Ureter (tissue), 1 donor: Measurements from ENCODE around the gene OMA1. TPM values are rescaled to one million over a fixed set of nuclear protein-coding genes. Genes with fewer than 3 reads are reported as not detected.

Experiments
- DNase-seq: peaks from one replicate; pipeline ENCODE4 v3.0.0-alpha.2; 2020; ENCODE audit warnings: low spot score
- total RNA-seq: library from RNA; stranded (reverse); gene quantifications from one replicate; pipeline ENCODE4 v1.2.4, GENCODE V29; 2023
- donor health status: DM: yes; HTN: yes; CAD: no.

Gene OMA1
- total RNA-seq, 1 donor from 2014 or later, result 50.8 TPM

DNA sequence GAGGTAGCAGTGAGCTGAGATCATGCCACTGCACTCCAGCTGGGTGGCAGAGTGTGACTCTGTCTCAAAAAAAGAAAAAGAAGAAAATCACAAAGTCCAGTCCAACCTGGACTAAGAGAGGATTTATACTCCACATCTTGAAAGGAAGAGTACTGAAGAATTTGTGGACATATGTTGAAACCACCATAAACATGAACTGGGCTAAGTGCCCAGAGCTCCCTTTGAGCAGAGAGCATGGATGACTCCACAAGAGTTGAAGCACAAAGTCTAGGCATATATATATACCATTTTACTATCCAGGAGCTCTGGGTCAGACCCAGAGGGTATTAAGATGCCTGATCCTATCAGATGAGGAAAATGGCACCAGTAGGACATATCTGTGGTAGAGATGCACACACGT lies 86.6 kb downstream of the OMA1 start:
- no peak for DNase-seq

DNA sequence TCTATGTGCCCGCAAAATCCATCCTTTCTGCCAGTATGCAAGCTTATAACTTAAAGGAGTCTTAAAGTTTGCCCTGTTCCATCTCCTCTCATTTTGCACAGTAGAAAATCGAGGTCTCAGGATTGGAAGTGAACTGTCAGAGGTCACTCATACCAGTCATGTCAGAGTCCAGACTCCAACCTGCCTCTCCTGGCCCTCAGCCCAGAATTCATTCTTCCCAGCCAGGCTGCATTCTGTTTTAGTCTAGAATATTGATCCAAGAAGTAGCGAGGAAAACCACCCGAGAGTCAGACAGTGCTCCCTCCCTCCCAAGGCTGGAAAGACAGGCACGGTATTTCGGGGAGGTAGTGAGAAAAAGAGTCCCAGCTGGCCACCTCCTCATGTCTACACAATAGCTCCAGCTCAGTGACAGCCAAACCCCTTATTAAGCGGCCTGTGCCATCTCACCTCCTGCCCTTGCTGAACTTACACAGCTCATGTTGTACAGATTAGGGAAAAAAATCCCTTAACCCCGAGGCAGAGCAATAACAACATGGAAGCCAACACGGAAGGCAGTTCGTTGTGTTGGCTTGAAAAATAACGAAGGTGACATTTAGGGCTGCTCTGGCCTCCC lies 89.4 kb downstream of the OMA1 start:
- DNase-seq, result no peak

DNA sequence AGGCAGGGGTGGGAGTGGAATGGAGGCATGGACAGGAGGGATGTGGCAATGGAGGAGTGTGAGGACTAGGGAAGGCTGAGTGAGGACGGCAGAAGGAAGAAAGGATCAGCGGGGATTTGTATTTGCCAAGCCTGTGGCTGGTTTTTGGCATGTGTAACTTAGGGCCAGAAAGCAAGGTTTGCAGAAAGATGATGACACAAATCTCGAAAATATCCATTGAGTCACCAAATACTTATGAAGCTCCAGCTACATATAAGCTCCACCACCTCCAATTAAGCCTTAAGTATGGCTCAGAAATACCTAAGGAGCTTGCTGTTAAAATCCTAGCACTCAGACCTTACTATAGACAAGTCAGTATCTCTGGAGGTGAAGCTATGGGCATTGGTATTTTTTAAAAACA lies 90.1 kb downstream of the OMA1 start:
- DNase-seq, result no peak

DNA sequence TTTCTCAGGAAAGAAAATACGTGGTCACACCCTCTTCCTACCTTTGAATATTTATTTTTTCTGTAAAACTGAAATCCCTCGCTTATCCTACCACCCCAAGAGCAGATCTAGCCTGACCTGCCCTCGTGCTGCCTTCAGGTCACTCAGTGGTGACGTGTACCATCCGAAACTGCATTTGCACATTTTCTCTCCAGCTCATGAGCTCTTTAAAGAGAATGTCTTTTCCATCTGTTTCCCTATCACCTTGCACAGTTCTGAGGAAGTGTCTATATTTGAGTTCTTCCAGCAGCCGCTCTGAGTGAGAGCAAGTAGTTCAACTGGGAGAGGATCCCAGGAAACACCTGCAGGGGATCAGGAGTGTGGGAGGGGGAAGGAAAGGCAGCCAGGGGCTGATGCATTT lies 91.7 kb downstream of the OMA1 start:
- DNase-seq, result no peak

DNA sequence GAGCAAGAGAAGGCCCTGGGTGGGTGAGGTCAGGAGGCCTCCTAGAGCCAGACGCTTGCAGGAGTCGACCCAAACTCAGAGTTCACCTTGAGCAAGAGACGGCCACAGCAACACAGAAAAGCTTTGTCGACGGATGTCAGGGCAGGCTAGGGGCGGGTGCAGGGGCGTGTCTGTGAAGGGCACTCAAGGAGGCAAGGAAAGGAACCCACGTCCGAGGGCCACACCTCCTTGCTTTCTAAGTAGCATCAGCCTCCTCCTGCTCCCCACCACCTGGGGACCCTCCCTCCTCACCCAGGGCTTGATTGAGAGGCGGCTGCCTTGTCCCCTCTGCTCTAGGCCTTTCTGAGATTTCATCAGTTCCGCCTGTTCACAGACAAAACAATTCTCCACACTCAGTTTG lies 92.1 kb downstream of the OMA1 start:
- DNase-seq, result no peak

DNA sequence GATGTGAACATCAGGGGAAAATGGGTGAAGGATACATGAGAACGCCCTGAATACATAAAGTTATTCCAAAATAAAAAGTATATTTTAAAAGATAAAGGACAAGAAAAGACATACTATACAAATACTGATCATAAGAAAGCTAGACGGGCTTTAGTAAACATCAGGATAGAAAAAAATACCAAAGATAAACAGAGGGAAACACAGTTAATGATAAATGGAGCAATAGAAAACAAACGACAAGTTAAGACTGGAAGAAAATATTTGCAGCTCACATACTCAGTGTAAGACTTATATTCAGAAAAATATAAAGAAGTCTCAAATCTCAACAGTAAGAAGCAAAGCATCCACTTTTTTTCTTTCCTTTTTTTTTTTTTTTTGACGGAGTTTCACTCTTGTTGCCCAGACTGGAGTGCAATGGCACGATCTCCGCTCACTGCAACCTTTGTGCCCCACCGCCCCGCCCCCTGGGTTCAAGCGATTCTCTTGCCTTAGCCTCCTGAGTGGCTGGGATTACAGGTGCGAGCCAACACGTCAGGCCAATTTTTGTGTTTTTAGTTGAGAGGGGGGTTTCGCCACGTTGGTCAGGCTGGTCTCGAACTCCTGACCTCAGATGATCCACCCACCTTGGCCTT lies 94.8 kb downstream of the OMA1 start:
- DNase-seq, result no peak

DNA sequence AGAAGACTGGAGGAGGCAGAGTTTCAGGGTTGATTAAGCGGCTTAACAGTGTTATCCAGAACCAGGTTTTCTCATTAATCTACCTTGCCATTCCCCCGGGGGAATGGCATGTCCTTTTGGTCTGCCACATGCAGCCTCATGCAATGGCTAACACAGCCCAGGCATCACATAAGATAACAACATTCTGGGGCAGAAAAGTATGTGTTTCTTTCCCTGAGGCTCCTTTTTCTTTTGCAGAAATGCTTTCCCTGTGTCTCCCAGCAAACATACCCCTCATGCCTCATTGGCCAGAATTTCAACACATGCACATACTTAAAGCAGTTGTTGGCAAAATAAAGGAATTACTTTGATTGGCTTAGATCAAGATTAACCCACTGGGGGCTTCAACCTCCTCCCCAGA lies 98.6 kb downstream of the OMA1 start:
- no peak for DNase-seq

DNA sequence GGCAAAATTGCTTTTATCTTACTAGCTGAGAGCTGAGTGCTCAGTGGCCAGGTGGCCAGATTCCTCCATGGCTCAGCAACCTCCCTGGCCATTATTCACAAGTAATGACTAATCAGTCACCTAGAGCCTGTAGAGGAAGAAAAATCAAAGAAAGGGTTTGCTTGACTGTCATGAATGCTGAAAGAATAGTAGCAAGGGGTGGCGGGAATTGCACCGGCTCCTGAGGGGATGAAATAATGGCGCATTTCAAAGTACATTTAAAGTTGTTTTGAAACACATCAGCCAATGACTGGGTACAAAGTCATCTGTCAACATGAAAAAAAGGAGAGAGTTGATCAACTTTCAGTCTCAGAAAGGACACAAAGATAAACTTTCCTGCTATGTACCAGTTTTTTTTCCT lies 99.5 kb downstream of the OMA1 start:
- no peak for DNase-seq

DNA sequence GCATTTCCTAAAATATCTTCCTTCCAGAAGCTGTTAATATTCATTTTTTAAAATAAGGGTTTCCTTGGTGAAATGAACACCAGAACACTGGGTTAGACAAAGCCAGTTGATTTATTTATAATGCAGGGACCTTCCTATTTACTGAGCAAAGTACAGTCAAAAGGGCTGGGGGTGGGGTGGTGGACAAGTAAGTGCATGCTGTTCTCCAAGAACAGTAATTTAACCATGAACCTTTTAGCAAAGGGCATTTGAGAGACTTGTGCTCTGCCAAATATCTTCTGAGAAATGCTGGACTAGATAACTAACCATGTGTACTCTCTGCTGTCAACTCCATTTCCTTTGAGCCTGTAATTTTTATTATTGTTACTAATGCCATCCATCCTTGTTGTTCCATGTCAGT lies 100.2 kb downstream of the OMA1 start:
- no peak for DNase-seq

DNA sequence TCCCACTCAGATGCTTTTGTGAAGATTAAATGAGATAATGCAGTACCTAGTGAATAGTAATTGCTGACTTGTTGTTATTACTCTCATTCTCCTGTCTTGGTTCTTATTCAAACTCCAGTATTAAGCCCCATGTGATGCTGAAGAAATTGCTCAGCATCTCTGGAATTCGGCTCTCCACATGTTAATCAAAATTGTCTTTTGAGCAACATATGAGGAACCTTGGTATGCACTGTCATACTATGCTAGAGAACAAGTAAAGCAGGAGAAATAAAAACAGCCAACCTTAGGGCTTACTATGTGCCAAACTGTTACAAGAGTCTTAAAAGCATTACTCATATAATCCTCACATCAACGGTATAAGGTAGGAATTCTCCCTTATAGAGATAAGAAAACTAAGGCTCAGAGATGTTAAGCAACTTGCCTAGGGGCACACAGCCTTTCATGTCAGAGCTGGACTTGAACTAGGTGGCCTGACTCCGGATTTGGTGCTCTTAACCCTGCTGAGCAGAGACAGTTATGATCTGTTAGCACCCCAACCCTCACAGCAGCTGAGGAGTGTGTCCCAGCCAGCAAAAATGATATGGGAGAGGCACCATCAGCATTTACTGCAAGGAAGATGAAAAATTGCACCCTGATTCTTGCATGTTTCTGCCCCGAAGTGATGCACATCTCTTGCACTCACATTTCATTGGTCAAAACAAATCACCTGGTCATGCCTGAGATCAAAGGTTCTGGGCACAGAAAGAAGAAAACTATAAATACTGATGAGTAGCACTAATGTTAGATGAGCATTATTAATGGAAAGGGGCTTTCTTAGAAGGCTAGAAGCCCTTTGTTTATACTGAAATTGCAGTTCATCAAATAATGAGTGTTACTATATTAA lies 102.3 kb downstream of the OMA1 start:
- no peak for DNase-seq

DNA sequence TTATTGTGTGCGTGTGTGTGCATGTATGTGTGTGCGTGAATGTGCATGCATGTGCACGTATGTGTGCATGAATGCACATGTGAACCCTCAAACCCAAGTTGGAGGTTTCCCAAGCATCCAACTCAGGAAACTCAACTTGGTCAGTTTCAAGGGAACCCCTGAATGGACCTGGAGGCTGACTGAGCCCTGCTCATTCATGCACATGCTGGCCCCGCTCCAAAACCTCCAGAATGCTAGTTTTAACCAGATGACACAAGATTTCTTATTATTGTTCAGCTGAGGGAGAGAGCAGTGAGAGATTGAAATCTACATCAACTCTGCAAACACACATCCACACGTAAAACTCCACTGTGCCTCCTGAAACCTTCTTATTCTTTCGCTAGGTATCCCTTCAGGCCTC lies 104.4 kb downstream of the OMA1 start:
- no peak for DNase-seq

DNA sequence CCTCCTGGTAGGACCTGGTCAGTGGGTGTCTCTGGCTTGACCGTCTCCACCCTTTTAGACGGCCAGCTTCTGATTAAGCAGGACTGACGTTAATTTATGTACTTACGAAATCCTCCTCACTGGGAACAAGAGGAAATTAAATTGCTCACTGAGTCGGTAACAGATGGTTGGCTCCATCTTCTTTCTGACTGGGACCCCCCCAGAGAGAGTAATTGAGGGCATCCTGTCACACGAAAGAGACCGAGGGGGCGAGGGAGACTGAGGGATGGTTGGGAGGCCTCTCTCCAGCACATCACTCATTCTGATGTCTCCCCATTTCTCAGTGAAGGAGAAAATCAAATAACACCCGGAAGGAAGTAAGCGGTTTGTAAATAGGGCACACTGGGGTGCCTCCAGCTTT lies 104.8 kb downstream of the OMA1 start:
- DNase-seq, result no peak

DNA sequence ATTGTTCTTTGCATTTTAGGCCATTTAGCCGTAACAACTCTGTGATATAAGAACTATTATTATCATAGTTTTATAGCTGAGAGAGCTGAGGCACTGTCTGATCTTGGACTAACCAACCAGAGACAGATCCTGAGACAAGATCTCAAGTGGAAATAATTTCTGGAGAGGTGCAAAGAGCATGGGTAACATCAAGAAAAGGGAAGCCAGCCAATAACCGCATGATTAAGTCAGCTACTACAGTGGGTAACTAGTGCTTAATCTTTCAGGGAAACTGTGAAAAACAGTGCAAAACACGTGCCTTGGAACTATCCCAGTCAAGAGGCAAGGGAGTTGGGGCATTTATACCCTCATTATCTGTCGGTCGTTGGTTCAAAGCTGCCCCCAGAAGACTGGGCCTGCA lies 105.8 kb downstream of the OMA1 start:
- DNase-seq, result no peak

DNA sequence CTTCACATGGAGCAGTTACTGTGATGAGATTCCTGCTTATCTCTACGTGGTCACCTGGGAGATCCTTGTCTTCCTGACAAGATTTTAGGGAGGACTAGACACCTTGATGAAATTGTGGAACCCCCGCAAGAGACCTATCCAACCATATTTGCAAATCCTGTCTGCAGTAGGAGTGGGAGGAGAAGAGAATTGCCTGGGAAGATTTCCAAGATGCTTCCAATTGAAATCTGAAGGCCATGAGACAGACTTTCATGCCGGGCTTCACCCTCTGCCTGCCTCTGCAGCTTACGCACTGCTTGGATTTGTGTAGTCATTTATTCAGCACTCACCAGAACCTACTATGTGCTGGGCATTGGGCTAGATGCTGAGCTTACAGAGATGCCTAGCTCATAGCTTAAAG lies 106.6 kb downstream of the OMA1 start:
- DNase-seq, result no peak

DNA sequence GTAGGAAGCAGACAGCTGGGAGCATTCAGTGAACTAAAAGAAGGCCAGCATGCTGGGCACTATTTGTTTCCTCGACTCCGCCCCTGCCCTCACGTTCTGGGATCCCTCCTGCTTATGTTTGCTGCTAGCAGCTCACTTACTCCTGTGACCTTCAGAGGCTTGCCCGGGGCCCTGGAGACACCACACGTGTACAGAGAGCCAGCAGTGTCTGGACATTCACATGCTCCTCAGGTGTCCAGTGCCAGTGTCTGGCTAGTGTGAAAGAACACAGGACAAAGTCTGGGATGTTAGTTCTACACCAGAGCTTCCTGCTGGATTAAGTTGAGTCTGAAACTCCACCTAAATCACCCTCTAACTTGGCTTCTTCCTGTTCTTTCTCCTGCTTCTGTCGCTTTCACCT lies 108.1 kb downstream of the OMA1 start:
- DNase-seq, result no peak

DNA sequence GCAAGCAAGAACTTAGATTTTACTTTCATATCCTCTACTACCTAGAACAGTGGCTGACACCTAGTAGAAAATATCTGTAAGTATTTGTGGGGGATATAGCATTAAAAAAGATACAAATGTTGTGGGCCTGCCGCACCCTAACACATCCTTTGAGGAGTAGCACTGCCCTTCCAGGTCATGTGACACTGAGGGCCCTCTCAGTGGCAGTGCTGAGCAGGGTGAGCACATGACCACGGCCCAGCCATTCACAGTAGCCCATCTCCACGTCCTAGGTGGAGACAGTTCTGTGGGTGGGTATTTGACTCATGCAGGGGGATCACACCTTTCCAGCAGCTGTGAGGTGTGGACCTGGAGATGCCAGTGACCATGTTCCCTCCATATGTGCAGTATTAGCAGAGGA lies 108.9 kb downstream of the OMA1 start:
- DNase-seq, result no peak

DNA sequence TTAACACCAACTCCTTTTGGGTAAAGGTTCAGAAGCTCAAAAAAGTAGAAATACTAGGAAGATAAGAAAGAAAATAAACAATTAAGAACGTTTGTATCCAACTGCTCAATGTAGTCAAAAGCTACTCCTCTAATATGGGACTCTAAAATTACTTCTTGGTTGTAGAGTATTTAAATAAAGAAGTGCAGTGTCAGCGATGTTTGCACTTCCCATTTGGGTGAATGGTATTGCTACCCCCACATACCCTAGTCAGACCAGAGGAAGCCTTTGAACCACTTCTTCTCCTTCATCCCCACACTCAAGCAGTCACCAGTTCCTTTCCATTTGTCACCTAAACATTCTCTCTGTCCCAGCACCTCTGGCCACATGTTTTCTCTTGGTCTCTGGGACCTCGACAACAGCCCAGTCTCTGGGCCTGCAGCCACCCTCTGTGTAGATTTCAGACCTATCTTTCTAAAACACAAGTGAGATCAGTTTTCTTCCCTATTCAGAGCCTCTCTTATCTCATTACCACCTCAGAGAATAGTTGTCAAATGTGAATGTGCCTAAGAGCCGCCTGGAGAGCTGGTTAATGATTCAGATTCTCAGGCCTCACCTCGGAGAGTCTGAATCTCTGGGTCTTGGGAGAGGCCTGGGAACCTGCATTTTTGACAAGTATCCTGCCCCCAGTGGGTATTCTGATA lies 109.8 kb downstream of the OMA1 start:
- DNase-seq, result no peak

DNA sequence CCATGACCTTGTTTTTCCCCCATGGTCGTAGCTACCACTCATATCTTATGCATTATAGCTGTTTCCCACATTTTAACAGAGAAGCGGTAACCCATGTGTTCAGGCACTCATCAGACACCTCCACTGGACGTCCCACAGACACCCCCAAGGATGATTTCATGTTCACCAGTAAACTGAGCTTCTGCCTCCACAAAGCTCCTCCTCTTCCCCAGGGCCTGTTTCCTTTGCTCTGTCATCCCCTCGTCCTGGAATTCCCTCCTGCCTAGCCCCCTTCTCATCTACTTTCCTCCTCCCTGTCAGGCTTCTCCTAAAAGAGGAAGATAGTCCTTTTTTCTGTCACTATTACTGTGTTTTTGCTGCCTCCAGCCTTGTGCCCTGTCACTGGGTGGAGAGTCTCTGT lies 111.2 kb downstream of the OMA1 start:
- DNase-seq, result no peak

DNA sequence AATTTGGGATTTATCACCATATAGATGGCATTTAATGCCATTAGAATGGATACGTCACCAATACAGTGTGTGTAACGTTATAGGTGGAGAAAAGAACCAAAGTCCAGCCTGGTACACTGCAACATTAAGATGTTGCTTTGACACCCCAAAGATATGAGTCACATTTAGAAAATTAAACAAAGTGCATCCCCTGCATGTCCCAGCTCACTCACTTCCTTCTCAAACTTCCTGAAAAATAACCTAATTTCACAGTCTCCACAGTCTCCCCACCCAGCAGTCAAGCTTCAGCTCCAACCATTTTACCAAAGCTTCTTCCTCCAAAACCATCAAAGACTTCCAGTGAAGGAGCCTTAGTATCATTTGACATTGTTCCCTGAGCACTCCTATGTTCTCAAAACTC lies 111.9 kb downstream of the OMA1 start:
- DNase-seq, result no peak

DNA sequence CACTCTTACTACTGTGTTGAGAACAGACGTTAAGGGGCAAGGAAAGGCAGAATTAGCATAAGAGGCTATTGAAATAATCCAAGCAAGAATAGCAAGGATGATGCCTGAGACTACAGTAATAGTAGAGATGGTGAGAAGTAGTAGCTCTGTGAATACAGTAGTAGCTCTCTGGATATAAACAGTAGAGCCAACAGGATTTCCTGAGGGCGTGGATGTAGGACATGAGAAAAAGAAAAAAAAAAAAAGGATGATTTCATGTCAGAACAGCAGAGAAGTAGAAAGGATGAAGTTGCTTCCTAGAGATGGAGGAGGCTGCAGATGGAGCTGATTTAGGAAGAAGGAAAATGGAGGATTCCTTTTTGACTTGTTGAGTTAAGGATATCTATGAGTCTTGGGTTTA lies 112.3 kb downstream of the OMA1 start:
- no peak for DNase-seq

DNA sequence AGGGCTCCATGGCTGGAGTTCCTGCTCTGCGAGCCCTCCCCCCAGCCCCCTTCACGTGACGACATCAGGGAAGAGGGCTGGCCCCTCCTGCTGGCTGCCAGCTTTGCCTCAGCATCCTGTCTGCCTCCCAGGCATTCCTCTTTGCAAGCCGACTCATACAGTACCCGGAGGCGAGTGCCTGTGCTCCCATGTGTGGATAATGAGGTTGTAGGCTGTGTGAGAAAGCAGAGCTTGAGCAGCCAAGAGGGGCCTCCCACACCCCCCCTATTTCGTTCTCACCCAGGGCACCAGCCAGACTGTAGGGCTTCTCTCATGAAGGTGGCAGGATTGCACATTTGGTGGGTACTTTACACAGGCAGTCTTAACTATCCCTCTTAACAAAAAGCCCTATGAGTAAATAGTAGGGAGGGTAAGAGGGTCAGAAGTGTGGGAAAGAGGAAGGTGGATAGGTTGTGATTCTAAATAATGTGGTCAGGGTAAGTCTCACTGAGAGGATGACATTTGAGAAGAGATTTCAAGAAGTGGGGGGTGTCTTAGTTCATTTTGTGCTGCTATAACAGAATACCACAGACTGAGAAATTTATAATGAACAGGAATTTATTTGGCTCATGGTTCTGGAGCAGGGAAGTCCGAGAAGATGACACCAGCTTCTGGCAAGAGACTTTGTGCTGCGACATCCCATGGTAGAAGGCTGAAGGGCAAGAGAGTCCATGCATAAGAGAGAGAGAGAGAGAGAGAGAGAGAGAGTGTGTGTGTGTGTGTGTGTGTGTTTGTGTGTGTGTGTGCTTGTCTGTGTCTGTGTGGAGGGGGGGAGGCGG lies 113.5 kb downstream of the OMA1 start:
- no peak for DNase-seq
